ENCODE results near the gene VAMP8. TPM values are rescaled to one million over a fixed set of nuclear protein-coding genes. Genes with fewer than 3 reads are reported as not detected.
A peak's percentile ranks its signal among the peaks of the same experiment; 100 is the strongest.
"Not testable (repeated sequence)": the region's sequence is repeated elsewhere in the genome, so short reads cannot be mapped to it uniquely, and the experiment has no call there.

Gene VAMP8
- total RNA-seq, 2 donors from 2014 or later: 83.2 to 160 TPM

GRCh38 chr2:85600951-85601770 is 23.8 kb downstream of the VAMP8 start:
- peak overlapping the region; percentile 80 for H3K4me3 Mint-ChIP-seq
- H3K27me3 Mint-ChIP-seq: no peaks in the 10 kb centered on the region
- ATAC-seq (no peak), DNase-seq (ENCODE audit: low spot score) (no peak)
- no peaks in the 10 kb centered on the region for H3K36me3 Mint-ChIP-seq
- peak overlapping the region in 1 of 2 donors; percentile 64 for H3K27ac Mint-ChIP-seq
- H3K9me3 Mint-ChIP-seq: no peaks in the 10 kb centered on the region
- H3K4me1 Mint-ChIP-seq (ENCODE audit: low read depth in 2 of 2): peaks cover 19 to 20% of the 10 kb centered on the region in 2 donors

- ATAC-seq: peak; percentile 56 to 72
- DNase-seq (ENCODE audit: low spot score): no peak
- H3K4me1 Mint-ChIP-seq (ENCODE audit: low read depth in 2 of 2): peaks cover 11 to 15% of the 10 kb centered on the region in 2 donors
- H3K36me3 Mint-ChIP-seq: no peaks in the 10 kb centered on the region
- no peaks in the 10 kb centered on the region for H3K9me3 Mint-ChIP-seq
- peak overlapping the region in 1 of 2 donors; percentile 64 for H3K27ac Mint-ChIP-seq
- H3K27me3 Mint-ChIP-seq: no peaks in the 10 kb centered on the region
- peak overlapping the region; percentile 80 for H3K4me3 Mint-ChIP-seq
These were observed 24.5 kb downstream of the VAMP8 start for GRCh38 chr2:85601771-85602475.

GRCh38 chr2:85602476-85603234 is 25.3 kb downstream of the VAMP8 start, which contains the start of gene TMEM150A:
TMEM150A (minus strand) TSS chr2:85602698; CDS start chr2:85601948, 750 bp downstream.
- Mint-ChIP-seq H3K36me3 (no peaks in the 10 kb centered on the region), H3K27ac (peak within 1 kb of the TSS; percentile 15 to 76), H3K4me1 (ENCODE audit: low read depth in 2 of 2) (peaks cover 11 to 12% of the 10 kb centered on the region in 2 donors), H3K4me3 (peak within 1 kb of the TSS; percentile 89), H3K27me3 (no peaks in the 10 kb centered on the region), H3K9me3 (no peaks in the 10 kb centered on the region)
- ATAC-seq (peak; percentile 98 to 99), DNase-seq (ENCODE audit: low spot score) (peak; percentile 93)

GRCh38 chr2:85604133-85604444 is 26.7 kb downstream of the VAMP8 start:
- Mint-ChIP-seq H3K4me3 (peak overlapping the region; percentile 89), H3K4me1 (ENCODE audit: low read depth in 2 of 2) (peaks cover 10 to 17% of the 10 kb centered on the region in 2 donors)
- not testable (repeated sequence) for DNase-seq (ENCODE audit: low spot score); ATAC-seq; H3K27me3 Mint-ChIP-seq; H3K9me3 Mint-ChIP-seq; H3K27ac Mint-ChIP-seq; H3K36me3 Mint-ChIP-seq

- ATAC-seq: no peak
These were observed 27.4 kb downstream of the VAMP8 start for GRCh38 chr2:85604568-85605339.

GRCh38 chr2:85605406-85606115 is 28.2 kb downstream of the VAMP8 start:
- Mint-ChIP-seq H3K27ac (no peak overlapping the region), H3K9me3 (no peaks in the 10 kb centered on the region), H3K27me3 (no peaks in the 10 kb centered on the region), H3K4me3 (no peak overlapping the region), H3K4me1 (ENCODE audit: low read depth in 2 of 2) (peaks cover 15 to 22% of the 10 kb centered on the region in 2 donors), H3K36me3 (peaks cover 6% of the 10 kb centered on the region)
- DNase-seq (ENCODE audit: low spot score): peak; percentile 12
- ATAC-seq: no peak

More at GRCh38 chr2:85604568-85605339, 27.4 kb downstream of the VAMP8 start:
- Mint-ChIP-seq H3K4me1 (ENCODE audit: low read depth in 2 of 2) (peaks cover 10 to 17% of the 10 kb centered on the region in 2 donors), H3K36me3 (peaks cover 6% of the 10 kb centered on the region), H3K27me3 (no peaks in the 10 kb centered on the region), H3K4me3 (no peak overlapping the region), H3K9me3 (no peaks in the 10 kb centered on the region), H3K27ac (no peak overlapping the region)
- no peak for DNase-seq (ENCODE audit: low spot score)

GRCh38 chr2:85606116-85606455 is 28.7 kb downstream of the VAMP8 start:
- Mint-ChIP-seq H3K4me3 (no peak overlapping the region), H3K27ac (no peak overlapping the region), H3K4me1 (ENCODE audit: low read depth in 2 of 2) (peaks cover 15 to 22% of the 10 kb centered on the region in 2 donors), H3K9me3 (no peaks in the 10 kb centered on the region), H3K36me3 (peaks cover 7% of the 10 kb centered on the region), H3K27me3 (no peaks in the 10 kb centered on the region)
- no peak for ATAC-seq
- peak; percentile 20 for DNase-seq (ENCODE audit: low spot score)

GRCh38 chr2:85607268-85608215 is 30.2 kb downstream of the VAMP8 start:
- H3K27ac Mint-ChIP-seq: no peak overlapping the region
- no peaks in the 10 kb centered on the region for H3K27me3 Mint-ChIP-seq
- ATAC-seq (no peak), DNase-seq (ENCODE audit: low spot score) (no peak)
- H3K36me3 Mint-ChIP-seq: peaks cover 12% of the 10 kb centered on the region
- peaks cover 11 to 22% of the 10 kb centered on the region in 2 donors for H3K4me1 Mint-ChIP-seq (ENCODE audit: low read depth in 2 of 2)
- no peak overlapping the region for H3K4me3 Mint-ChIP-seq
- no peaks in the 10 kb centered on the region for H3K9me3 Mint-ChIP-seq

GRCh38 chr2:85611217-85611704 is 33.9 kb downstream of the VAMP8 start:
- no peaks in the 10 kb centered on the region for H3K9me3 Mint-ChIP-seq
- H3K27ac Mint-ChIP-seq: peak overlapping the region; percentile 82 to 88
- H3K4me1 Mint-ChIP-seq (ENCODE audit: low read depth in 2 of 2): peaks cover 11% of the 10 kb centered on the region in 2 donors
- no peaks in the 10 kb centered on the region for H3K27me3 Mint-ChIP-seq
- peak in 1 of 2 donors; percentile 1 for ATAC-seq
- H3K36me3 Mint-ChIP-seq: peaks cover 12% of the 10 kb centered on the region
- H3K4me3 Mint-ChIP-seq: peak overlapping the region; percentile 99
- no peak for DNase-seq (ENCODE audit: low spot score)

- H3K27me3 Mint-ChIP-seq: no peaks in the 10 kb centered on the region
These were observed 34.6 kb downstream of the VAMP8 start, which contains the start of gene C2orf68 for GRCh38 chr2:85611705-85612587. C2orf68 (minus strand) TSS chr2:85612066; CDS start chr2:85611984, 82 bp downstream.

More at GRCh38 chr2:85611705-85612587, 34.6 kb downstream of the VAMP8 start, which contains the start of gene C2orf68:
- Mint-ChIP-seq H3K27ac (peak within 1 kb of the TSS; percentile 82 to 88), H3K9me3 (no peaks in the 10 kb centered on the region), H3K4me3 (peak within 1 kb of the TSS; percentile 99), H3K36me3 (peaks cover 12% of the 10 kb centered on the region), H3K4me1 (ENCODE audit: low read depth in 2 of 2) (peaks cover 11% of the 10 kb centered on the region in 2 donors)
- DNase-seq (ENCODE audit: low spot score): peak; percentile 93
- peak; percentile 84 to 88 for ATAC-seq

All from natural killer cell treated with Interleukin-12 subunit alpha and Interleukin-12 subunit beta and Interleukin-15 and Interleukin-18, amount 100 ng/mL, for 72 hours (primary cell).